ENCODE data around the gene ASTN2.

DNA sequence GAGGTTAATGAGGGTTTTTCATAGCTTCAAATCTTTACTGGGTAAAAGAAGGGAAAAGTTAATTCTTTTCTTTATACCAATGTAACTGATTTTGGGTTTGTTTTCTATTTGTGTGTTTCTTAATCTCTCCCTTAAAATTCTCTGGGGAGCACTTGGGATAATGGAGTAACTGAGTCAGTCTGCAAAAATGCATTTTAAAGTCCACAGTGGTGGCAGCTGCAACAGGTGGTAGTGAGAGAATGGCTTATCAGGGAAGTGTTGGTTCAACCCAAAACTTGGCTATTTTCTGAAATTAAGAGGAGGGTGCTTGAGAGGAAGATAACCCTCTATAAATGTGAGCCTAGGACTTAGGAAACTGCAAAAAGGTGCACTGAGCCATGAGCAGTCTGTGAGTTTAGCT, 39.9 kb upstream of the ASTN2 start:
- no peak for TF ChIP-seq EZH2 (IDR thresholded peaks at IDR 0.05; ENCODE audit: borderline replicate concordance, low read length)
- TF ChIP-seq, protein P1, sequence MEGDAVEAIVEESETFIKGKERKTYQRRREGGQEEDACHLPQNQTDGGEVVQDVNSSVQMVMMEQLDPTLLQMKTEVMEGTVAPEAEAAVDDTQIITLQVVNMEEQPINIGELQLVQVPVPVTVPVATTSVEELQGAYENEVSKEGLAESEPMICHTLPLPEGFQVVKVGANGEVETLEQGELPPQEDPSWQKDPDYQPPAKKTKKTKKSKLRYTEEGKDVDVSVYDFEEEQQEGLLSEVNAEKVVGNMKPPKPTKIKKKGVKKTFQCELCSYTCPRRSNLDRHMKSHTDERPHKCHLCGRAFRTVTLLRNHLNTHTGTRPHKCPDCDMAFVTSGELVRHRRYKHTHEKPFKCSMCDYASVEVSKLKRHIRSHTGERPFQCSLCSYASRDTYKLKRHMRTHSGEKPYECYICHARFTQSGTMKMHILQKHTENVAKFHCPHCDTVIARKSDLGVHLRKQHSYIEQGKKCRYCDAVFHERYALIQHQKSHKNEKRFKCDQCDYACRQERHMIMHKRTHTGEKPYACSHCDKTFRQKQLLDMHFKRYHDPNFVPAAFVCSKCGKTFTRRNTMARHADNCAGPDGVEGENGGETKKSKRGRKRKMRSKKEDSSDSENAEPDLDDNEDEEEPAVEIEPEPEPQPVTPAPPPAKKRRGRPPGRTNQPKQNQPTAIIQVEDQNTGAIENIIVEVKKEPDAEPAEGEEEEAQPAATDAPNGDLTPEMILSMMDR (IDR thresholded peaks at IDR 0.05; ENCODE audit: low read length): no peak

Measured in OCI-LY1 (cell line).